Keratinocyte (primary cell): ENCODE measurements around the gene MTOR. TPM values are rescaled to one million over a fixed set of nuclear protein-coding genes. Genes with fewer than 3 reads are reported as not detected.

Source experiments
- DNase-seq: peaks from one replicate; pipeline ENCODE4 v3.0.0-alpha.2; 2011; ENCODE audit warnings: low read depth, missing footprints, low spot score
- FAIRE-seq: peaks from 2 replicates; lab custom pipeline; 2011; peaks lifted over from hg19 to GRCh38; lab: Jason Lieb, UNC
- H2AFZ ChIP-seq: 2 replicates; pipeline ENCODE4 v1.6.0; 2012; ENCODE audit warnings: low read length, control low read depth, inconsistent platforms; ENCODE audit not compliant: control insufficient read depth
- H3K27ac ChIP-seq: 2 replicates; pipeline ENCODE4 v1.5.1; 2011; ENCODE audit warnings: low read length; ENCODE audit not compliant: control insufficient read depth, insufficient read depth
- H3K27me3 ChIP-seq: 3 replicates; pipeline ENCODE4 v1.6.0; 2011; ENCODE audit warnings: low read length; ENCODE audit not compliant: control insufficient read depth, insufficient read depth; ENCODE audit errors: extremely low read depth
- H3K36me3 ChIP-seq, 2 experiments: 2 replicates in 1 of 2; 3 replicates in 1 of 2; pipeline ENCODE4 v1.5.1; 2011; ENCODE audit warnings: low read length in 2 of 2, mild to moderate bottlenecking in 1 of 2; ENCODE audit not compliant: control insufficient read depth in 2 of 2, insufficient read depth in 2 of 2; ENCODE audit errors: extremely low read depth in 1 of 2
- H3K4me1 ChIP-seq: 3 replicates; pipeline ENCODE4 v1.5.1; 2011; ENCODE audit warnings: low read length; ENCODE audit not compliant: control insufficient read depth, insufficient read depth; ENCODE audit errors: extremely low read depth
- H3K4me2 ChIP-seq: 3 replicates; pipeline ENCODE4 v1.6.0; 2011; ENCODE audit warnings: low read depth, low read length; ENCODE audit not compliant: control insufficient read depth, insufficient read depth; ENCODE audit errors: extremely low read depth
- H3K4me3 ChIP-seq, 3 experiments: fragments of 200-600 bp in 1 of 3; sonication (generic) in 1 of 3; 2 replicates in 2 of 3; 3 replicates in 1 of 3; pipeline ENCODE4 v1.5.1; 2011 to 2016; ENCODE audit warnings: low read length in 3 of 3, mild to moderate bottlenecking in 3 of 3, control low read depth in 2 of 3, inconsistent platforms in 1 of 3, low read depth in 1 of 3, mixed read lengths in 1 of 3, mixed run types in 1 of 3, moderate library complexity in 1 of 3; ENCODE audit not compliant: control insufficient read depth in 2 of 3, insufficient read depth in 2 of 3; ENCODE audit errors: extremely low read depth in 1 of 3
- H3K79me2 ChIP-seq: 2 replicates; pipeline ENCODE4 v1.6.0; 2012; ENCODE audit warnings: low read length; ENCODE audit not compliant: control insufficient read depth, insufficient read depth
- H3K9ac ChIP-seq: 3 replicates; pipeline ENCODE4 v1.6.0; 2011; ENCODE audit warnings: low read length; ENCODE audit not compliant: control insufficient read depth, insufficient read depth; ENCODE audit errors: extremely low read depth
- H3K9me1 ChIP-seq: 3 replicates; pipeline ENCODE4 v1.6.0; 2011; ENCODE audit warnings: low read length; ENCODE audit not compliant: control insufficient read depth, insufficient read depth; ENCODE audit errors: extremely low read depth
- H3K9me3 ChIP-seq: 2 replicates; pipeline ENCODE4 v1.5.1; 2012; ENCODE audit warnings: low read depth, low read length; ENCODE audit not compliant: control insufficient read depth
- H4K20me1 ChIP-seq: 3 replicates; pipeline ENCODE4 v1.6.0; 2011; ENCODE audit warnings: low read length; ENCODE audit not compliant: control insufficient read depth, insufficient read depth; ENCODE audit errors: extremely low read depth
- CTCF ChIP-seq, 3 experiments: IDR thresholded peaks in 1 of 3; conservative IDR thresholded peaks in 1 of 3; optimal IDR thresholded peaks in 1 of 3; 2 replicates in 2 of 3; 3 replicates in 1 of 3; pipeline versions ENCODE3 to v1.5.1; 2011; ENCODE audit warnings: low read length in 3 of 3, mild to moderate bottlenecking in 3 of 3, moderate library complexity in 2 of 3, control low read depth in 1 of 3, inconsistent platforms in 1 of 3; ENCODE audit not compliant: insufficient read depth in 2 of 3; ENCODE audit errors: extremely low read depth in 1 of 3
- EZH2 ChIP-seq: IDR thresholded peaks from one replicate; pipeline ENCODE4 v1.6.1; 2012; ENCODE audit warnings: inconsistent platforms, mild to moderate bottlenecking, low read length, moderate library complexity
- dilution Hi-C: fragments of 300-500 bp; cut with MboI; formaldehyde crosslinking; loops from one replicate; pipeline ENCODE4 v1.7.0; 2020; ENCODE audit warnings: low sequenced_read_pairs; ENCODE audit not compliant: extremely low pct_ligation_motif_present
- polyA plus RNA-seq, 5 experiments: library from polyadenylated mRNA; depleted of rRNA in 3 of 5; stranded (reverse) in 3 of 5; stranded (forward) in 1 of 5; unstranded in 1 of 5; fragments of >200 nt; gene quantifications; 1 replicate in 1 of 5; 2 replicates in 3 of 5; 3 replicates in 1 of 5; pipeline versions ENCODE4 v1.2.1 to v1.2.3, GENCODE V29; 2011 to 2012; ENCODE audit warnings: missing spikeins in 2 of 5, low read depth in 1 of 5, low replicate concordance in 1 of 5

The MTOR gene
- polyA plus RNA-seq, 1 donor (not counting 4 experiments of a cell fraction or from before 2014, with no cell fraction given) = 31.5 TPM

- no peak overlapping the region for H3K4me3 ChIP-seq
- H3K4me2 ChIP-seq = no peak overlapping the region
- DNase-seq (no peak), FAIRE-seq (no peak)
- TF ChIP-seq CTCF (optimal IDR thresholded peaks at IDR 0.05 in 1 of 3, IDR thresholded peaks at IDR 0.05 in 1 of 3, conservative IDR thresholded peaks at IDR 0.05 in 1 of 3; ENCODE audit: extremely low read depth in 1 of 3, insufficient read depth in 2 of 3, low read length in 3 of 3) (no peak), EZH2 (no peak)
- dilution Hi-C loops = no loop called here
- H3K9me3 ChIP-seq = no peaks in the 10 kb centered on the region
- H3K9ac ChIP-seq = no peak overlapping the region
- H3K27ac ChIP-seq = no peak overlapping the region
- H2AFZ ChIP-seq = no peak overlapping the region
- peaks cover 12 to 23% of the 10 kb centered on the region in 2 experiments for H3K36me3 ChIP-seq
- peaks cover 39% of the 10 kb centered on the region for H3K4me1 ChIP-seq
- no peaks in the 10 kb centered on the region for H3K79me2 ChIP-seq
- H3K9me1 ChIP-seq = no peaks in the 10 kb centered on the region
- H3K27me3 ChIP-seq = no peaks in the 10 kb centered on the region
- H4K20me1 ChIP-seq = no peaks in the 10 kb centered on the region
These were observed 116.6 kb downstream of the MTOR start for GRCh38 chr1:11145741-11146140.

GRCh38 chr1:11144570-11145256, 117.6 kb downstream of the MTOR start:
- Histone ChIP-seq H3K27me3 (no peaks in the 10 kb centered on the region), H3K4me2 (peak overlapping the region; percentile 66), H3K9me3 (no peaks in the 10 kb centered on the region), H3K9me1 (no peaks in the 10 kb centered on the region), H3K79me2 (no peaks in the 10 kb centered on the region), H3K4me1 (peaks cover 39% of the 10 kb centered on the region), H3K4me3 (peak overlapping the region in 1 of 3 experiments; percentile 27), H3K9ac (no peak overlapping the region), H2AFZ (no peak overlapping the region), H3K36me3 (peaks cover 10 to 19% of the 10 kb centered on the region in 2 experiments), H3K27ac (no peak overlapping the region), H4K20me1 (no peaks in the 10 kb centered on the region)
- TF ChIP-seq EZH2 (no peak), CTCF (optimal IDR thresholded peaks at IDR 0.05 in 1 of 3, IDR thresholded peaks at IDR 0.05 in 1 of 3, conservative IDR thresholded peaks at IDR 0.05 in 1 of 3; ENCODE audit: extremely low read depth in 1 of 3, insufficient read depth in 2 of 3, low read length in 3 of 3) (no peak)
- DNase-seq (no peak), FAIRE-seq (peak; percentile 98)
- dilution Hi-C loops = no loop called here
